HG02885 (cell line): Measurements from ENCODE around the gene FLYWCH1.

Experiments used
- ATAC-seq: cut with Tn5 transposase; IDR thresholded peaks from one replicate; pipeline ENCODE4 v1.9.1; 2021; ENCODE audit warnings: mild to moderate bottlenecking; ENCODE audit not compliant: unreplicated experiment, poor library complexity

Gene FLYWCH1

DNA sequence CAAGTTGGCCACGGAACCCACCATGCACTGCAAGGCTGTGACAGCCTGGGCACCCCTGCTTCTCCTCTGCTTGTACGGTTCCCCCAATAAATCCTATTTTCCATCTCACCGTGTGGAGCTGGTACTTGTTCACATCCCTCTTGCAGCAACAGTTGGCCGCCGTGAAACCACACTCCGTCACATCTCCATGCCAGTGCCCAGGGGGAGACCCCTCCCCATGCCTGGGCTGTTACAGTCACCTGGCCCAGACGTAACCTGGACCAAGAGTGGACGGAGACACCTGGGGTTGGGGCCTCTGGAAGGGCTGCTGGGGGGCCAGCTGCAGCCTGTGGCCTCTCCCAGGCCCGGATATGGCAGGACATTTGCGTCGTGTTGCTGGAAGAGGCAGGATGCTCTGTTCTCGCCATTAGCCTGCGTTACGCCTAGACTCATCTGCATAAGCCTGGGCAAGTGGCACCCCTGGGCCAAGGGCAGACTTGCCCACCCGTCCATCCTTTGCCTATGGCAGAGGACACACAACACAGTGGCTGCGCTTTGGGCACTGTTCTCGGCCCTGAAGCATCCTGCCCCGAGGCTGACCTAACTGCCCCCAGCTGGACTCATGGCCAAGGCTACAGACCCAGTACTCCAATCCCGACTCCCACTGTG, 38.1 kb downstream of the FLYWCH1 start:
- ATAC-seq: no peak

GRCh38 chr16:2950353-2950724, 38.6 kb downstream of the FLYWCH1 start:
- no peak for ATAC-seq

- ATAC-seq: no peak
These were observed 39.0 kb downstream of the FLYWCH1 start for GRCh38 chr16:2950773-2951172.

GRCh38 chr16:2952679-2953078, 40.9 kb downstream of the FLYWCH1 start:
- ATAC-seq: no peak

- ATAC-seq: no peak
These were observed 42.2 kb downstream of the FLYWCH1 start for GRCh38 chr16:2953706-2954627.

DNA sequence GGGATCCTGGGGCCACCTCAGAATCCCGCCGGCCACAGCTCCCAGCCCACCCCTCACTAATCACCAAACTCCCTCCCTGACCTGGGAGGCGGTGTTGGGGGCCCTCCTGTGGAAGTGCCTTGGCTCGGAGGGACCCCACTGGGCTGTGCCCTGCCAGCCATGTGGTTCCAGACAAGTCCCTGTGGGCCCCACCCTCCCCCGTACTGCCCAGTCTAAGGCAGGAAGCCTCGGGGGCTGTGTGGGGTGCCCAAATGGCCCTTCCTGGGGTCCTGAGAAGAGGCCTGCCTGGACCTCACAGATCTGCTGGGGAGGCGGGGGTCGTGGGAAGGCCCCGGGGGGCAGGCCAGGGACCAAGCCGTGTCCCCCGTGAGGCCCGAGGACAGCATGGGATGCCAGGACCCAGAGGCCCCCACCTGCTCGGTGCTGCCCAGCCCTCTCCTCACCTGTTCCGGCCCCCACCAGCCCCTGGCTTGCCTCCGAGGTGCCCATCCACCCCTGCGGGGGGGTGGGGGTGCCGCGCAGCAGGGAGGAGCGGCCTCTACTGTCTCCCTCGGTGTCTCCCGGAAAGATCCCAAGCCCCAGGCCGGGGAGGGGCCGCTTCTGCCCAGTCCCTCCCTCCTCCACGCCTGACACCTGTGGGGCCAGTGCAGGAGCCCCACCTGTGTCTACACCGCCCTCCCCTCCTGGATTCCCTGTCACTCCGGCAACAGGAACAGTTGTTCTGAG, 43.1 kb downstream of the FLYWCH1 start:
- no peak for ATAC-seq

DNA sequence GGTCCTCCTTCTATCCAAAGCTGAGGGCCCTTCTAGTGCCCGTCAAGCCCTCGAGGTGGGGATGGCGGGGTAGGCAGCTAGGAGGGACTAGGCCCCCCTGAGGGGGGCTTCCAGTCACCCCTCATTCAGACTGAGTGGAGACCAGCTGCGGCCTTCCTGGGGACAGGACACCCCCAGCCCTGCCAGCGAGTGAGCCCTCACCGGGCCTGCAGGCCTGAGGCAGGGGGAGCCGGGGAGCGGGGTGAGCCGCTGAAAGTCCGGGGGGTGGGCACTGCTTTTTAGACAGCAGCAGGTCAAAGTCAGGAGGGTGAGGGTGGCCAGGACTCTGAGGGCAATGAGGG, 43.7 kb downstream of the FLYWCH1 start:
- no peak for ATAC-seq

- ATAC-seq: no peak
These were observed 44.2 kb downstream of the FLYWCH1 start for GRCh38 chr16:2955779-2956578.

- ATAC-seq: no peak
These were observed 44.8 kb downstream of the FLYWCH1 start for GRCh38 chr16:2956579-2956956.

- ATAC-seq: no peak
These were observed 47.5 kb downstream of the FLYWCH1 start for GRCh38 chr16:2959206-2959605.

DNA sequence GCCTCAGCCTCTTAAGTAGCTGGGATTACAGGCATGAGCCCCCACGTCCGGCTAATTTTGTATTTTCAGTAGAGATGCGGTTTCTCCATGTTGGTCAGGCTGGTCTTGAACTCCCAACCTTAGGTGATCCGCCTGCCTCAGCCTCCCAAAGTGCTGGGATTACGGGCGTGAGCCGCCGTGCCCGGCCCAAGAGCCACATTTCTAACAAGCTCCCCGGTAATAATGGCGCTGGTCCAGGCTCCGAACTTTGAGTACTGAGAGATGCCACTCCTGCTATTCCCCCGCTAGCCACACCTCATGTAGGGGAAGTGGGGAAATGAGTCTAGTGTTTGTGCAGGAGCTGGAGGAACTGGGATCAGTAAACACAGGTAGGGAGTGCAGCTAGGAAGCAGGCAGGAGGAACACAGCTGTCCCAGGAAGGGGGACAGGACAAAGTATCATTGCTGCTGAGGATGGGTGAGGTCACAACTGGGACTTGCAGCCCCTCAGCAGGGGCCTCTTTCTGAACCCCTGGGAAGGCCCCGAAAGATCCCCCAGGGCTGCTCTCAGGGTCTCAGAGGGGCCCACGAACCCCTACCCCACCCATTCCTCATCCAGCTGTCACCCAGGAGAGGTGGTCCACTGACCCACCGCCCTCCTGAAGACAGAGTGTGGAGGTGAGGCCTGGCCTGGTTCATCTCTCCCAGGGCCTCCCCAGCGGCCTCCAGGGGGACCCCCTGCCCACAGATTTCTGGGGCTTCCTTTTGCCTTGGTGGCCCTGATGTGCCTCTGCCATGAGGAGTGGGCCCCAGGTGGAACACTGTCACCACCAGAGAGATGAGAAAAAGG, 48.7 kb downstream of the FLYWCH1 start:
- no peak for ATAC-seq

- ATAC-seq: no peak
These were observed 50.8 kb downstream of the FLYWCH1 start for GRCh38 chr16:2962334-2963073.

GRCh38 chr16:2963074-2963722, 51.5 kb downstream of the FLYWCH1 start:
- ATAC-seq: no peak

DNA sequence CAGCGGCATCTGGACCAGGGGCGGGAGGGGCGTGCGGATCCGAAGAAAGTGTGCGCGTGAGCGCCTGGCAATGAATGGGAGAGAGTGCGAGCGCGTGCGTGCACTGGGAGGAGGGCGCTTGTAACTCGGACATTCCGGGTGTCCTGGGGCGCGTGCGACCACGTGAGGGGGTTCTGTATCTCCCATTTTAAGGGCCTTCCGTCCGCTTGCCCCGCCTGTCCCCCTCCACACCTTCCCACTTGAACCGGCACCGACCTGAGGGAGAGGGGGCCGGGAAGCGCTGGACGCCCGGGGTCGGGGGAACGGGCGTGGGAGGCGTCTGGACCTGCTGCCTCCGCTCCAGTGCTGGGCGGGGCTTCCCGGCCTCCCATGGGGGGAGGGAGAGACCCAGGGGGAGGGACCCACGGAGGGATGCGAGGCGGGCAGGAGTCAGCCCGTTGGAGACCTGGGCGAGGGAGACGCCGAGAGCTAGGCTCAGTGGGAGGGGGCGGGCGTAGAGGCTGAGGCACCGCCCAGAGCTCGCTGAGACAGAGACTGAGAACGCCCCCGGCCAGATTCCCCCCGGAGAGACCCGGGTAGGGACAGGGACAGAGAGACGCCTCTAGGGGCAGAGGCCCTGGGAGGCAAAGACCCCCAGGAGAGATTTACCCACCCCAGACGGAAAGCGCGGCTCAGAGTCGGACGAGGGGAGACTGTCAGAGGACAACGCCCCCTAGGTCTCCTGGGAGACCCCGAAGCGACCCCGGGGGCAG, 52.2 kb downstream of the FLYWCH1 start, which contains the start of gene KREMEN2:
Gene KREMEN2, plus strand, starts transcription at position 553 of the 752 bp plus-strand sequence. CDS start 246 bp downstream, outside the sequence.
- ATAC-seq: no peak

- no peak for ATAC-seq
These were observed 53.0 kb downstream of the FLYWCH1 start for GRCh38 chr16:2964475-2965336.

GRCh38 chr16:2966043-2966807, 54.5 kb downstream of the FLYWCH1 start:
- no peak for ATAC-seq
